ACC112 (cell line): ENCODE measurements around the gene TLR6.
"Not testable (repeated sequence)": the region's sequence is repeated elsewhere in the genome, so short reads cannot be mapped to it uniquely, and the experiment has no call there.

Source experiments
- H2AFZ ChIP-seq: fragments of 200-600 bp; sonication (generic); one replicate; pipeline ENCODE4 v1.6.0; 2017; ENCODE audit warnings: antibody characterized with exemption, low read length; ENCODE audit not compliant: unreplicated experiment
- H3K27ac ChIP-seq: fragments of 200-600 bp; sonication (generic); 2 replicates; pipeline ENCODE4 v1.5.1; 2014; ENCODE audit warnings: low read depth, mild to moderate bottlenecking, antibody characterized with exemption, low read length, moderate library complexity
- H3K27me3 ChIP-seq: fragments of 200-600 bp; sonication (generic); 2 replicates; pipeline ENCODE4 v1.6.1; 2014; ENCODE audit warnings: mild to moderate bottlenecking, antibody characterized with exemption, low read length, moderate library complexity, mixed read lengths; ENCODE audit not compliant: insufficient read depth
- H3K36me3 ChIP-seq: fragments of 200-600 bp; sonication (generic); 2 replicates; pipeline ENCODE4 v1.6.1; 2016; ENCODE audit warnings: mild to moderate bottlenecking, antibody characterized with exemption, low read length, moderate library complexity, mixed read lengths; ENCODE audit not compliant: insufficient read depth
- H3K4me1 ChIP-seq: fragments of 200-600 bp; sonication (generic); one replicate; pipeline ENCODE4 v1.6.1; 2016; ENCODE audit warnings: low read length, mixed read lengths; ENCODE audit not compliant: insufficient read depth, unreplicated experiment, control insufficient read depth
- H3K4me3 ChIP-seq: fragments of 200-600 bp; sonication (generic); 2 replicates; pipeline ENCODE4 v1.5.1; 2014; ENCODE audit warnings: mild to moderate bottlenecking, low read depth, low read length
- H3K79me2 ChIP-seq: fragments of 200-600 bp; sonication (generic); one replicate; pipeline ENCODE4 v1.6.0; 2016; ENCODE audit warnings: low read length; ENCODE audit not compliant: control insufficient read depth, unreplicated experiment, insufficient read depth

TLR6 gene

DNA sequence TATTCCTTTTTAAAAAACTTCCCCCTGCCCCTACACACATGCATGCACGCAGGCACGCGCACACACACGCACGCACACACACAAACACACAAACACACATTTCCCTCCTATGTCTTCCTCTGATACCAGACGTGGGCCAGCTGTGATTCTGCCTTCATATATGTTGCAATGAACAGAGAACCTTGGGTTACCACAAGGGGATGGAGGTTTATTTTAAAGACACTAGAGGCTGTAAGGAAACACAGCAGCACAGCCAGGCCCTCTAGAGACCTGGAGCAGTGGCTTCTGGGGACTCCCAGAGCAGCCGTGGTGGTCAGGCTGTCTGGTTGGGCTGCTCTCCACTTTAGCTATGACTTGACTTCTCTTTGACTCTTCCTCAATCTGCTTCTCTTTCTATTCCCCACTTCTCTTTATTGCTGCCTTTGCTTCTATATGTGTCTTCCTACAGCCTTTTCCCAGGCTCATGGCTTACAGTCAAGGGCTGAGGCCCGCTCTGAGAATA lies 70.7 kb downstream of the TLR6 start:
- no peaks in the 10 kb centered on the region for H3K4me1 ChIP-seq
- no peak overlapping the region for H2AFZ ChIP-seq
- H3K79me2 ChIP-seq = no peaks in the 10 kb centered on the region
- no peaks in the 10 kb centered on the region for H3K36me3 ChIP-seq
- H3K27me3 ChIP-seq = no peaks in the 10 kb centered on the region
- H3K4me3 ChIP-seq = no peak overlapping the region
- no peak overlapping the region for H3K27ac ChIP-seq

GRCh38 chr4:38785041-38785790 lies 71.4 kb downstream of the TLR6 start:
- Histone ChIP-seq H3K79me2 (no peaks in the 10 kb centered on the region), H3K4me3 (no peak overlapping the region), H3K36me3 (no peaks in the 10 kb centered on the region), H3K27ac (no peak overlapping the region), H3K27me3 (no peaks in the 10 kb centered on the region), H2AFZ (no peak overlapping the region), H3K4me1 (no peaks in the 10 kb centered on the region)

GRCh38 chr4:38784141-38784540 lies 72.5 kb downstream of the TLR6 start:
- H2AFZ ChIP-seq = no peak overlapping the region
- no peaks in the 10 kb centered on the region for H3K79me2 ChIP-seq
- H3K4me3 ChIP-seq = no peak overlapping the region
- no peaks in the 10 kb centered on the region for H3K4me1 ChIP-seq
- H3K27me3 ChIP-seq = no peaks in the 10 kb centered on the region
- H3K27ac ChIP-seq = no peak overlapping the region
- no peaks in the 10 kb centered on the region for H3K36me3 ChIP-seq

- Histone ChIP-seq H3K4me3 (no peak overlapping the region), H3K4me1 (no peaks in the 10 kb centered on the region), H3K36me3 (no peaks in the 10 kb centered on the region), H3K27ac (no peak overlapping the region), H3K27me3 (no peaks in the 10 kb centered on the region), H3K79me2 (no peaks in the 10 kb centered on the region), H2AFZ (no peak overlapping the region)
Measured at GRCh38 chr4:38783109-38783460, 73.5 kb downstream of the TLR6 start.

GRCh38 chr4:38782452-38783108 lies 74.0 kb downstream of the TLR6 start, which contains the start of gene TLR10:
Gene TLR10 (minus strand): TSS chr4:38782990. CDS start chr4:38775590, 7,400 bp downstream.
- H2AFZ ChIP-seq = no peak within 1 kb of the TSS
- H3K36me3 ChIP-seq = no peaks in the 10 kb centered on the region
- no peaks in the 10 kb centered on the region for H3K4me1 ChIP-seq
- H3K79me2 ChIP-seq = no peaks in the 10 kb centered on the region
- H3K27me3 ChIP-seq = no peaks in the 10 kb centered on the region
- no peak within 1 kb of the TSS for H3K4me3 ChIP-seq
- no peak within 1 kb of the TSS for H3K27ac ChIP-seq

- no peak overlapping the region for H2AFZ ChIP-seq
- no peaks in the 10 kb centered on the region for H3K4me1 ChIP-seq
- no peaks in the 10 kb centered on the region for H3K27me3 ChIP-seq
- no peaks in the 10 kb centered on the region for H3K36me3 ChIP-seq
- H3K4me3 ChIP-seq = no peak overlapping the region
- H3K79me2 ChIP-seq = no peaks in the 10 kb centered on the region
- H3K27ac ChIP-seq = no peak overlapping the region
Measured at GRCh38 chr4:38781854-38782261, 74.8 kb downstream of the TLR6 start.

DNA sequence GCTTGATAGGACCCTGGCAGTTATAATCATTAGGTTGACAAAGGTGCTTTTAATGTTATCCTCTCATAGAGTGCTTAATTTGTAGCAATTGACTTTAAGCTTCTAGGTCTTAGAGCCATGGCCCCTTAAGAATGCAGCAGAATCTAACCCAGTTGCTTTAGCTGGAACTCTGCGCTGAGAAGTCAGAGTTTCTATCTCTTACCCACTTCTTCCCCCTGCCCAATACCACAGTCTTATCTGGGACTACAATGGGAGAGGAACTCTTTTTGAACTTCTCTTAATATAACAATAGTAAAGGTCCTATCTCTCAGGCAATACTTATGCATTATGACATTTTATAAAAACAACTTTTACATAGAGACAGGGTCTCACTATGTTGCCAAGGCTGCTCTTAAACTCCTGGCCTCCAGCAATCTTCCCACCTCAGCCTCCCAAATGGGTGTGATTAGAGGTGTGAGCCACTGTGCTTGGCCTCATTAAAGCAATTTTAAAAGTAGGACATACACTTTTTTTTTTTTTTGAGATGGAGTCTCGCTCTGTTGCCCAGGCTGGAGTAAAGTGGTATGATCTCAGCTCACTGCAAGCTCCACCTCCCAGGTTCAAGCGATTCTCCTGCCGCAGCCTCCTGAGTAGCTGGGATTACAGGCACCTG lies 75.7 kb downstream of the TLR6 start:
- H3K4me3 ChIP-seq = no peak overlapping the region
- H3K27ac ChIP-seq = no peak overlapping the region
- no peaks in the 10 kb centered on the region for H3K36me3 ChIP-seq
- no peaks in the 10 kb centered on the region for H3K27me3 ChIP-seq
- no peaks in the 10 kb centered on the region for H3K79me2 ChIP-seq
- no peak overlapping the region for H2AFZ ChIP-seq
- no peaks in the 10 kb centered on the region for H3K4me1 ChIP-seq

- H3K79me2 ChIP-seq = no peaks in the 10 kb centered on the region
- no peaks in the 10 kb centered on the region for H3K36me3 ChIP-seq
- H2AFZ ChIP-seq = no peak overlapping the region
- H3K4me1 ChIP-seq = no peaks in the 10 kb centered on the region
- H3K27me3 ChIP-seq = no peaks in the 10 kb centered on the region
- H3K27ac ChIP-seq = no peak overlapping the region
- no peak overlapping the region for H3K4me3 ChIP-seq
Measured at GRCh38 chr4:38779790-38780189, 76.8 kb downstream of the TLR6 start.

GRCh38 chr4:38777925-38778324 lies 78.7 kb downstream of the TLR6 start:
- H3K27ac ChIP-seq, H3K36me3 ChIP-seq, H3K4me3 ChIP-seq, H3K79me2 ChIP-seq, H2AFZ ChIP-seq, H3K27me3 ChIP-seq, H3K4me1 ChIP-seq: not testable (repeated sequence)

DNA sequence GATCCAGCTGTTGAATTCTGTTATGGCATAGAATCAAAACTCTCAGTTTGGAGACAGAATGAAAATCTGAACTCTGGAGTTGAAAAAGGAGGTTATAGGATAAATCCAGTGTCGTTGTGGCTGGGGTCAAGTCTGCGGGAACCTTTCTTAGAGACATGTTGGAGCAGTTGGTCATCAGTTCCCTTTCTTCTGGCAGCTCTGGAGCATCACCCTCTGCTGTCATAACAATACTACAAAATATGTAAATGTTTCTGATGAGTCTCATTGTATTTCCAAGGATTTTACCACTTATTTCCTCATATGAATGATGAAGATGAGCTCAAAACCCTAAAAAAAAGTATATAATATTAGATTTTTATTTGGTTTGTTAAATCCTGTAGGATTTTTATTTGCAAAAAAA lies 81.3 kb downstream of the TLR6 start:
- no peaks in the 10 kb centered on the region for H3K27me3 ChIP-seq
- H3K79me2 ChIP-seq = no peaks in the 10 kb centered on the region
- no peak overlapping the region for H3K4me3 ChIP-seq
- no peaks in the 10 kb centered on the region for H3K4me1 ChIP-seq
- no peaks in the 10 kb centered on the region for H3K36me3 ChIP-seq
- no peak overlapping the region for H3K27ac ChIP-seq
- no peak overlapping the region for H2AFZ ChIP-seq
